NCI-H128 (cell line): ENCODE measurements around the gene DOCK10.

Source experiments
- DNase-seq: peaks from one replicate; lab custom pipeline; 2025; ENCODE audit not compliant: unreplicated experiment; lab: John Stamatoyannopoulos, UW

The DOCK10 gene

GRCh38 chr2:224729435-224729834 lies 312.8 kb downstream of the DOCK10 start:
- DNase-seq, result no peak

GRCh38 chr2:224724331-224724730 lies 317.9 kb downstream of the DOCK10 start:
- no peak for DNase-seq

DNA sequence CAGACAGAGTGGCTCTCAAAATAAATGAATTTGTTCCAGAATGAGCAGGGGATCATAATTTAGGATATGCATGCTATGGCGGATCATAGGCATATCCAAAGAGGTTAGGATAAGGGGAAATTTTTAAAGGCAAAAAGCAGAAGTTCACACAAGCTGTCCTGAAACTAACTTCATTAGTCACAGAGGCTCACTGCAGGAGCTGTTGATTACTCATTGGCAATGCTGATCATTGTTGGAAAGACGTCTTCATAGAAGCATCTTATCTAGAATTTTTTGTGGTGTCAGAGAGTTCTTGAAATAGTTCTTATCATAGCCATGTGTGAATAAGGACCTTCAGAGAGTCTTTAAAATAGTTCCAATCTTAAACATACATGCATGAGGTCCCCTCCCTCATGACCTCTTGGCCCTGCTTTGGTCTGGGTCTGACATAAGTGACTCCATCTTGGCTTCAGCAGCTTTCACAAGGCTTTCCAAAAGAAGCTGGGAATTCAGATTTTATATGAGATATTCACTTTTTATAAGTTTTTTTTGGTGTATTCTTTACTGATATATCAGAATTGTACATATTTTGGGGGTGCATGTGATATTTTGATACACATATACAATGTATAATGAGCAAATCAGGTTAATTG lies 318.6 kb downstream of the DOCK10 start:
- DNase-seq, result no peak

- DNase-seq, result no peak
Observed at GRCh38 chr2:224722770-224723169, 319.5 kb downstream of the DOCK10 start.

GRCh38 chr2:224722250-224722649 lies 320.0 kb downstream of the DOCK10 start:
- no peak for DNase-seq

DNA sequence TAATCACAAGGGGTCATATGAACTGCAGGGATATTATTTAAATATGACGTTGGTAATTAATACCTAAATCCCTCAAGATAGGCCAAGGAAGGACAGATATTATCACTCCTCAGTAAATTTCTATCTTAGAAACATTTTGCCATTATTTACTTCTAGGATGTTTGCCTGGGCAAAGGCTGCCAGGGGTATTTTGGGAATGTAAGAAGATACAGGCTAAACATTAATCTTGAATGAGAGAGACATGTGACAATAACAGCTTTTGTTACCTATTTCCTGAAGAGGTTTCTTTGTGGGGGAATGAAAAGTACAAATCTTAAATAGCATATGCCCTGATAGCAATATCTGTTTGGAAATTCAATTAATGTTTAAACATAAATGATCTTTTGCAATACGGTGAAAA lies 325.3 kb downstream of the DOCK10 start:
- no peak for DNase-seq

DNA sequence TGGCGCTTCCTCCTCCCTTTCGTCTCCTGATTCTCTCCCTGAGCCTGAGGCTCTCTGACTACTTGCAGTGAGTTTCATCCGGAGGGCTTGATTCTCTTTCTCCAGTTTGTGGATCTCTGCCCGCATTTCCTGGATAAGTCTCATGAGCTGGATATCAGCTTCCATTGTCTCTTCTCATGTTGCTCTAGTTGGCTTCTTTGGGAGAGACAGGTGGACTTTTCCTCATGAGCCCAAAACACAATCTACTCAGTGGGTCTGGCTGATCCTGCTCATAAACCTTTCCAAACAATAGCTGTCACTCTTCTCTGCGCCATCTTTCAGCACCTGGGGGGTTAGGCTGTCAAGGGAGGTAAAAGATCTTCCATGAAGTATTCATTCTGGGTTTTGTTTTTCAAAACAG lies 326.1 kb downstream of the DOCK10 start, which contains the start of gene CCDC195:
Gene CCDC195 (minus strand): TSS at position 165 of the 400 bp plus-strand sequence. CDS start 0 bp downstream, at position 165.
- no peak for DNase-seq
